SU-DHL-6 (cell line): ENCODE measurements around the gene TIRAP.

Source experiments
- H2AFZ ChIP-seq: fragments of 200-600 bp; sonication (generic); 2 replicates; pipeline ENCODE4 v1.6.1; 2014; ENCODE audit warnings: low read depth, mild to moderate bottlenecking, moderate library complexity, mixed read lengths, antibody characterized with exemption, low read length; ENCODE audit not compliant: severe bottlenecking
- H3F3A ChIP-seq: fragments of 200-600 bp; shearing (Covaris generic); 2 replicates; pipeline ENCODE4 v1.6.0; 2016; ENCODE audit warnings: antibody characterized with exemption, mild to moderate bottlenecking; ENCODE audit not compliant: insufficient read depth
- H3K27ac ChIP-seq: fragments of 200-600 bp; sonication (generic); 2 replicates; pipeline ENCODE4 v1.5.1; 2016; ENCODE audit warnings: low read depth, mild to moderate bottlenecking, low read length, moderate library complexity, mixed read lengths
- H3K27me3 ChIP-seq: fragments of 200-600 bp; sonication (generic), shearing (Covaris generic); 2 replicates; pipeline ENCODE4 v1.6.0; 2014; ENCODE audit warnings: mild to moderate bottlenecking, low read length
- H3K36me3 ChIP-seq: fragments of 200-600 bp; sonication (generic); 2 replicates; pipeline ENCODE4 v1.6.1; 2014; ENCODE audit warnings: mild to moderate bottlenecking, low read length, mixed read lengths
- H3K4me2 ChIP-seq: fragments of 300-600, 200-600 bp; shearing (Covaris generic), sonication (generic); 2 replicates; pipeline ENCODE4 v1.6.0; 2014; ENCODE audit warnings: low read length, low read depth, mild to moderate bottlenecking; ENCODE audit not compliant: poor library complexity, severe bottlenecking
- H3K4me3 ChIP-seq: fragments of 200-600 bp; sonication (generic); 2 replicates; pipeline ENCODE4 v1.5.1; 2014; ENCODE audit warnings: antibody characterized with exemption, low read length, mild to moderate bottlenecking, mixed read lengths; ENCODE audit not compliant: insufficient read depth, poor library complexity, severe bottlenecking
- H3K79me2 ChIP-seq: fragments of 200-600 bp; sonication (generic); 2 replicates; pipeline ENCODE4 v1.6.1; 2014; ENCODE audit warnings: mild to moderate bottlenecking, low read length, moderate library complexity; ENCODE audit not compliant: insufficient read depth
- H3K9ac ChIP-seq: fragments of 200-600 bp; sonication (generic); 2 replicates; pipeline ENCODE4 v1.7.0; 2014; ENCODE audit warnings: mild to moderate bottlenecking, low read length
- H3K9me2 ChIP-seq: fragments of 200-600 bp; sonication (generic); replicated peaks from 2 replicates; pipeline ENCODE4 v1.6.1; 2014; ENCODE audit warnings: low read length; ENCODE audit not compliant: insufficient read depth
- H3K9me3 ChIP-seq: fragments of 200-600 bp; sonication (generic); 2 replicates; pipeline ENCODE4 v1.6.1; 2014; ENCODE audit warnings: low read length, mixed read lengths; ENCODE audit not compliant: insufficient read depth
- H4K20me1 ChIP-seq: fragments of 200-600 bp; sonication (generic); 2 replicates; pipeline ENCODE4 v1.6.1; 2014; ENCODE audit warnings: low read depth, mild to moderate bottlenecking, antibody characterized with exemption, low read length, moderate library complexity, mixed read lengths
- CTCF ChIP-seq: fragments of 200-600 bp; sonication (generic); IDR thresholded peaks from one replicate; pipeline ENCODE4 v1.5.1; 2017; ENCODE audit warnings: antibody characterized with exemption, mild to moderate bottlenecking, low read length, moderate library complexity; ENCODE audit not compliant: insufficient read depth, poor library complexity, severe bottlenecking
- EZH2phosphoT487 ChIP-seq: fragments of 200-600 bp; sonication (generic), shearing (Covaris generic); conservative IDR thresholded peaks from 2 replicates; pipeline ENCODE4 v1.6.1; 2018; ENCODE audit warnings: mild to moderate bottlenecking, antibody characterized with exemption, low read length, moderate library complexity, mixed read lengths

The TIRAP gene

GRCh38 chr11:126311401-126312291 is 28.8 kb downstream of the TIRAP start:
- Histone ChIP-seq H3K79me2 (no peaks in the 10 kb centered on the region), H2AFZ (no peak overlapping the region), H3K9me2 (no peaks in the 10 kb centered on the region), H3K36me3 (no peaks in the 10 kb centered on the region), H3K27ac (no peak overlapping the region), H3K4me2 (no peak overlapping the region), H3K4me3 (no peak overlapping the region), H3F3A (no peaks in the 10 kb centered on the region), H4K20me1 (no peaks in the 10 kb centered on the region), H3K9ac (no peak overlapping the region), H3K27me3 (no peaks in the 10 kb centered on the region), H3K9me3 (no peaks in the 10 kb centered on the region)
- no peak for TF ChIP-seq EZH2phosphoT487
- TF ChIP-seq CTCF, result no peak

GRCh38 chr11:126312961-126313360 is 30.1 kb downstream of the TIRAP start:
- Histone ChIP-seq H3K4me3 (no peak overlapping the region), H3K9me2 (no peaks in the 10 kb centered on the region), H2AFZ (no peak overlapping the region), H3K9ac (no peak overlapping the region), H3K36me3 (no peaks in the 10 kb centered on the region), H3K9me3 (no peaks in the 10 kb centered on the region), H3F3A (no peaks in the 10 kb centered on the region), H3K79me2 (no peaks in the 10 kb centered on the region), H3K27me3 (no peaks in the 10 kb centered on the region), H3K27ac (no peak overlapping the region), H3K4me2 (no peak overlapping the region), H4K20me1 (no peaks in the 10 kb centered on the region)
- TF ChIP-seq EZH2phosphoT487, result no peak
- no peak for TF ChIP-seq CTCF

- H3K79me2 ChIP-seq, result no peaks in the 10 kb centered on the region
- H2AFZ ChIP-seq, result no peak overlapping the region
- H3K4me2 ChIP-seq, result no peak overlapping the region
- no peaks in the 10 kb centered on the region for H3K27me3 ChIP-seq
- no peak overlapping the region for H3K4me3 ChIP-seq
- no peak overlapping the region for H3K27ac ChIP-seq
- TF ChIP-seq EZH2phosphoT487, result no peak
- TF ChIP-seq CTCF, result no peak
- no peaks in the 10 kb centered on the region for H3K9me3 ChIP-seq
- H3F3A ChIP-seq, result no peaks in the 10 kb centered on the region
- H3K36me3 ChIP-seq, result no peaks in the 10 kb centered on the region
- no peak overlapping the region for H3K9ac ChIP-seq
- H4K20me1 ChIP-seq, result no peaks in the 10 kb centered on the region
- H3K9me2 ChIP-seq, result no peaks in the 10 kb centered on the region
Observed at GRCh38 chr11:126313826-126314225, 30.9 kb downstream of the TIRAP start.
